Activated CD8-positive, alpha-beta T cell treated with anti-CD3 and anti-CD28 coated beads for 36 hours (primary cell): Measurements from ENCODE around the gene GYPC. TPM values are rescaled to one million over a fixed set of nuclear protein-coding genes. Genes with fewer than 3 reads are reported as not detected.
A peak's percentile ranks its signal among the peaks of the same experiment; 100 is the strongest.

ENCODE experiments used
- ATAC-seq: fragments of 200-7000 bp; cut with Tn5 transposase; one replicate; pipeline ENCODE4 v1.10.0; 2021; ENCODE audit warnings: mild to moderate bottlenecking, moderate library complexity
- CTCF ChIA-PET: fragments of 350-600 bp; sonication (Branson Sonifier 250); formaldehyde crosslinking; loops from one replicate; lab custom pipeline; 2021; ENCODE audit warnings: antibody characterized with exemption; lab: Charles Lee
- POLR2A ChIA-PET: fragments of 350-600 bp; sonication (Branson Sonifier 250); formaldehyde crosslinking; loops from one replicate; lab custom pipeline; 2021; ENCODE audit warnings: antibody characterized with exemption; lab: Charles Lee
- DNase-seq: peaks from one replicate; pipeline ENCODE4 v3.0.0-alpha.2; 2020
- H3K27ac Mint-ChIP-seq: one replicate; pipeline ENCODE4 v1.8.0; 2021; ENCODE audit warnings: mild to moderate bottlenecking, mixed read lengths
- H3K27me3 Mint-ChIP-seq: one replicate; pipeline ENCODE4 v1.8.0; 2021; ENCODE audit warnings: mixed read lengths
- H3K36me3 Mint-ChIP-seq: one replicate; pipeline ENCODE4 v1.8.0; 2021; ENCODE audit warnings: low read depth, mixed read lengths
- H3K4me1 Mint-ChIP-seq: one replicate; pipeline ENCODE4 v1.8.0; 2021; ENCODE audit warnings: low read depth, mixed read lengths
- H3K4me3 Mint-ChIP-seq: one replicate; pipeline ENCODE4 v1.8.0; 2021; ENCODE audit warnings: mild to moderate bottlenecking, moderate library complexity, mixed read lengths
- H3K9me3 Mint-ChIP-seq: one replicate; pipeline ENCODE4 v1.8.0; 2021; ENCODE audit warnings: mixed read lengths
- intact Hi-C: fragments of 100-400 bp; cut with micrococcal nuclease; formaldehyde crosslinking; loops from one replicate; pipeline ENCODE4 v1.10.0; 2022
- total RNA-seq, 2 experiments: library from RNA; stranded (reverse); gene quantifications; one replicate each; pipeline ENCODE4 v1.2.3, GENCODE V29; 2021
- TF ChIP-seq, protein P1 (sequence below): fragments of 200-600 bp; IDR thresholded peaks from one replicate; pipeline ENCODE4 v1.8.0; 2022; ENCODE audit warnings: antibody characterized with exemption, mild to moderate bottlenecking

Gene GYPC
- total RNA-seq, 2 experiments from 2014 or later: 172 to 173 TPM

GRCh38 chr2:126623000-126623399 is 33.0 kb upstream of the GYPC start:
- intact Hi-C loops: no loop called here
- Mint-ChIP-seq H3K4me1 (no peaks in the 10 kb centered on the region), H3K27me3 (no peaks in the 10 kb centered on the region), H3K27ac (no peak overlapping the region), H3K9me3 (no peaks in the 10 kb centered on the region), H3K36me3 (no peaks in the 10 kb centered on the region), H3K4me3 (no peak overlapping the region)
- CTCF ChIA-PET: interaction anchor here (0.8 kb wide), 1 partner anchor 9 kb away, joined by 5 read pairs; no protein-coding TSS in a partner anchor
- POLR2A ChIA-PET: no interaction called here
- TF ChIP-seq, protein P1, sequence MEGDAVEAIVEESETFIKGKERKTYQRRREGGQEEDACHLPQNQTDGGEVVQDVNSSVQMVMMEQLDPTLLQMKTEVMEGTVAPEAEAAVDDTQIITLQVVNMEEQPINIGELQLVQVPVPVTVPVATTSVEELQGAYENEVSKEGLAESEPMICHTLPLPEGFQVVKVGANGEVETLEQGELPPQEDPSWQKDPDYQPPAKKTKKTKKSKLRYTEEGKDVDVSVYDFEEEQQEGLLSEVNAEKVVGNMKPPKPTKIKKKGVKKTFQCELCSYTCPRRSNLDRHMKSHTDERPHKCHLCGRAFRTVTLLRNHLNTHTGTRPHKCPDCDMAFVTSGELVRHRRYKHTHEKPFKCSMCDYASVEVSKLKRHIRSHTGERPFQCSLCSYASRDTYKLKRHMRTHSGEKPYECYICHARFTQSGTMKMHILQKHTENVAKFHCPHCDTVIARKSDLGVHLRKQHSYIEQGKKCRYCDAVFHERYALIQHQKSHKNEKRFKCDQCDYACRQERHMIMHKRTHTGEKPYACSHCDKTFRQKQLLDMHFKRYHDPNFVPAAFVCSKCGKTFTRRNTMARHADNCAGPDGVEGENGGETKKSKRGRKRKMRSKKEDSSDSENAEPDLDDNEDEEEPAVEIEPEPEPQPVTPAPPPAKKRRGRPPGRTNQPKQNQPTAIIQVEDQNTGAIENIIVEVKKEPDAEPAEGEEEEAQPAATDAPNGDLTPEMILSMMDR: no peak
- ATAC-seq (no peak), DNase-seq (no peak)

DNA sequence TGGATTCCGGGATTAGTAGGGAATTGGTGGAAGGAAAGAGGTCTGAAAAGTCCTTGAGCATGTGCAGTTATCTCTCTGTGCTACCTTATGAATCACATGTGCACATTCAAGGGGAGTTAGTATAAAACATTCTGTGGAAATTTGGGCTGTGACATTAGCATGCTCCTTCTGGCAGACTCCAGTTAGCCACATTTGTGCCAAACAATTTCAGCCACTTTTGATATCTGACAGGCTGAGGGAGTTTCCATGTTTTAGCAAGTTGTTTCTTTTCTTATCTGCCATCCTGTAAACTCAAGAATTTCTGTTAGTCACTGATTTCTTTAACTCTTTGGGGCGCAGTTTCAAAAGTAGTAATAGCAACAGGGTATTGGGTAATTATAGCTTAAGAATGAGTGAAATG is 28.3 kb upstream of the GYPC start:
- H3K4me1 Mint-ChIP-seq: no peaks in the 10 kb centered on the region
- H3K36me3 Mint-ChIP-seq: no peaks in the 10 kb centered on the region
- POLR2A ChIA-PET: interaction anchor here (0.6 kb wide), 1 partner anchor 91 kb away, joined by 3 read pairs; no protein-coding TSS in a partner anchor
- CTCF ChIA-PET: interaction anchor here (2.0 kb wide), 1 partner anchor 10 kb away, joined by 6 read pairs; no protein-coding TSS in a partner anchor
- H3K9me3 Mint-ChIP-seq: no peaks in the 10 kb centered on the region
- DNase-seq (no peak), ATAC-seq (no peak)
- H3K4me3 Mint-ChIP-seq: no peak overlapping the region
- intact Hi-C loops: no loop called here
- H3K27ac Mint-ChIP-seq: no peak overlapping the region
- H3K27me3 Mint-ChIP-seq: no peaks in the 10 kb centered on the region
- TF ChIP-seq, protein P1: no peak

GRCh38 chr2:126634273-126634861 is 21.6 kb upstream of the GYPC start:
- H3K27ac Mint-ChIP-seq: no peak overlapping the region
- TF ChIP-seq, protein P1: peak; percentile 71
- H3K4me1 Mint-ChIP-seq: no peaks in the 10 kb centered on the region
- H3K4me3 Mint-ChIP-seq: no peak overlapping the region
- ATAC-seq (no peak), DNase-seq (peak; percentile 44)
- H3K27me3 Mint-ChIP-seq: no peaks in the 10 kb centered on the region
- intact Hi-C loops: loop anchor here (10.0 kb wide), 1 partner anchor 390 kb away; no protein-coding TSS in a partner anchor
- POLR2A ChIA-PET: no interaction called here
- H3K9me3 Mint-ChIP-seq: no peaks in the 10 kb centered on the region
- CTCF ChIA-PET: interaction anchor here (0.6 to 2.8 kb wide), 7 partner anchors 9 to 276 kb away, joined by 3 to 12 read pairs (median 3); no protein-coding TSS in a partner anchor
- no peaks in the 10 kb centered on the region for H3K36me3 Mint-ChIP-seq

GRCh38 chr2:126635281-126635680 is 20.7 kb upstream of the GYPC start:
- intact Hi-C loops: loop anchor here (10.0 kb wide), 1 partner anchor 390 kb away; no protein-coding TSS in a partner anchor
- H3K4me3 Mint-ChIP-seq: no peak overlapping the region
- no peak overlapping the region for H3K27ac Mint-ChIP-seq
- DNase-seq: no peak
- POLR2A ChIA-PET: interaction anchor here (0.8 kb wide), 1 partner anchor 8 kb away, joined by 3 read pairs; no protein-coding TSS in a partner anchor
- no peaks in the 10 kb centered on the region for H3K9me3 Mint-ChIP-seq
- TF ChIP-seq, protein P1: no peak
- no peak for ATAC-seq
- no peaks in the 10 kb centered on the region for H3K36me3 Mint-ChIP-seq
- no peaks in the 10 kb centered on the region for H3K27me3 Mint-ChIP-seq
- CTCF ChIA-PET: interaction anchor here (0.7 to 2.8 kb wide), 7 partner anchors 9 to 153 kb away, joined by 3 to 12 read pairs (median 3); no protein-coding TSS in a partner anchor
- H3K4me1 Mint-ChIP-seq: no peaks in the 10 kb centered on the region

GRCh38 chr2:126635736-126636135 is 20.2 kb upstream of the GYPC start:
- H3K4me3 Mint-ChIP-seq: no peak overlapping the region
- no peaks in the 10 kb centered on the region for H3K27me3 Mint-ChIP-seq
- H3K9me3 Mint-ChIP-seq: no peaks in the 10 kb centered on the region
- ChIA-PET POLR2A (interaction anchor here (0.8 kb wide), 1 partner anchor 9 kb away, joined by 3 read pairs; no protein-coding TSS in a partner anchor), CTCF (interaction anchor here (0.8 to 2.8 kb wide), 4 partner anchors 15 to 152 kb away, joined by 3 to 12 read pairs (median 8); no protein-coding TSS in a partner anchor)
- intact Hi-C loops: loop anchor here (10.0 kb wide), 1 partner anchor 391 kb away; no protein-coding TSS in a partner anchor
- no peak overlapping the region for H3K27ac Mint-ChIP-seq
- H3K4me1 Mint-ChIP-seq: no peaks in the 10 kb centered on the region
- ATAC-seq (no peak), DNase-seq (no peak)
- no peaks in the 10 kb centered on the region for H3K36me3 Mint-ChIP-seq
- TF ChIP-seq, protein P1: no peak
